GM21360 (cell line): Measurements from ENCODE around the gene GFY.
A peak's percentile ranks its signal among the peaks of the same experiment; 100 is the strongest.
"Not testable (repeated sequence)": the region's sequence is repeated elsewhere in the genome, so short reads cannot be mapped to it uniquely, and the experiment has no call there.

Source experiments
- ATAC-seq: cut with Tn5 transposase; IDR thresholded peaks from one replicate; pipeline ENCODE4 v1.9.1; 2021; ENCODE audit warnings: mild to moderate bottlenecking, moderate library complexity; ENCODE audit not compliant: unreplicated experiment

The GFY gene

DNA sequence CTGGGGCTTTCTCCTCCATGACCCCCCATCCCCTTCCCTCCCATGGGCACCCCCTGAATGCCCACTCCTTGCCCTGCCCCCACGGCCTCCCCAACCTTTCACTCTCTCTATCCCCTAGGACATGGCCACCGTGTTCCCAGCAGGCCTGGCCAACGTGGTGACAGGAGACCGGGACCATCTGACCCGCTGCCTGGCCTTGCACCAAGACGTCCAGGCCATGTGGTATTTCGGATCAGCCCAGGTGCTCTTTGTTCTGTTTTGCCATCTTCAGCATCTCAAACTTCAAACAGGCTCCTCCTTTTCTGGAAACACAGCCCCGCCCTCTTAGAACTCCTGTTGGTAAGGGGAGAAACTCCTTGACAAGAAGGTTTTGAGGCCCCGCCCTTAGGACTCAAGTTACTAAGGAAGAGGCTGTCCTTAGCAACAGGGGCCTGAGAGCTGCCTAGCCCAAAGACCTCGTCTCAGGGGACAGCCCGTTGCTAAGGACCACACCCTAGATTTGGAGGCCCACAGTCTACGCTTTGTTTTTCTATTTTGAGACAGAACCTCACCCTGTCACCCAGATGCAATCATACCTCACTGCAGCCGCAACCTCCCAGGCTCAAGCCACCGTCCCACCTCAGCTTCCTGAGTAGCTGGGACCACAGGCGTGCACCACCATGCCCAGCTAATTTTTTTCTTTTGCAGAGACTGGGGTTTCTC lies 43.7 kb downstream of the GFY start:
- ATAC-seq = peak; percentile 38

DNA sequence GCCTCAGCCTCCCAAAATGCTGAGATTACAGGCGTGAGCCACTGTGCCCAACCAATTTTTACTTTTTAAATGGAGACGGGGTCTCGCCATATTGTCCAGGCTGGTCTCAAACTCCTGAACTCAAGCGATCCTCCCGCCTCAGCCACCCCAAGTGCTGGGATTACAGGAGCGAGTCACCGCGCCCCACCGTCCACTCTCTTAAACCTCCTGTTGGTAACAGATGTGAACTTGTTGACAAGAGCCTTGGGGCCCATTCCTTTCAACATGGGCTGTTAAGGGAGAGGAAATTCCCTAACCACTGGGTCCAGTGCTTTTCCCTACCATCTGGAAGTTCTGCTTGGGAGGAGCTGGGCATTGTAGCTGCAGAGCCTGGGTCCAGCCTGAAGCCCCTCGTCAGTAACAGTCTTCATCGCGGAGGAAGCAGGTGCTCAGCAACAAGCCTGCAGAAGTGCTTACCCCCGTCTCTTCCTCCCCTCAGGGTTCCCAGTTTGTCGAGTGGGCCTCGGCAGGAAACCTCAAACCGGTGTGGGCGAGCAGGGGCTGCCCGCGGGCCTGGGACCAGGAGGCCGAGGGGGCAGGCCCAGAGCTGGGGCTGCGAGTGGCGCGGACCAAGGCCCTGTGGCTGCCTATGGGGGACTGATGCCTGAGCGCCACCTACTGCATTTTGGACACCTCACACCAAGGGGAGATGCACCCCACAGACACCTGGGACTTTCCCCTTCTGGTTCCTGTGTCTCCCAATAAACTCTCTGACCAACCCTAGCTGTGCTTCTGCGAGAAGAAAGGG lies 44.8 kb downstream of the GFY start:
- no peak for ATAC-seq

DNA sequence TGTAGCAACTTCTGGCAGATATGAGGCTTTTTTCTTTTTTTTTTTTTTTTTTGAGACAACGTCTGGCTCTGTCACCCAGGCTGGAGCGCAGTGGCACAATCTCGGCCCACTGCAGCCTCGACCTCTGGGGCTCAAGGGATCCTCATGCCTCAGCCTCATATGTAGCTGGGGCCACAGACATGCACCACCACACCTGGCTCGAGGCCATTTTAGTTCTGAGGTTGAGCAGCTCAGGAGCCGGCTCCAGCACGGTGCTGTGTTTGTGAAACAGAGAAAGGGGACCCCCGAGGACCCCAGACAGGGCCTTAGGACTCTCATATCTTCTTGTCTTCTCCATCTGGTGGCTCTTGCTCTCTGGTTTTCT lies 45.4 kb downstream of the GFY start:
- no peak for ATAC-seq

GRCh38 chr19:49472936-49473335 lies 47.7 kb downstream of the GFY start:
- no peak for ATAC-seq

DNA sequence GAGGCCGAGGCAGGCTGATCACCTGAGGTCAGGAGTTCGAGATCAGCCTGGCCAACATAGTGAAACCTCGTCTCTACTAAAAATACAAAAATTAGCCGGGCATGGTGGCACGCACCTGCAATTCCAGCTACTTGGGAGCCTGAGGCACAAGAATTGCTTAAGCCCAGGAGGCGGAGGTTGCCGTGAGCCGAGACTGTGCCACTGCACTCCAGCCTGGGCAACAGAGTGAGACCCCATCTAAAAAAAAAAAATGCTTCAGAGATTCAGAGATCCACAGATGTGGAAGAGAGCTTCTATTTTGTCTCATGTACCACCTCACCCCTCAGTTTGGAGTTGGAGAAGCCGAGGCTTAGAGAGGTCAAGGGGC lies 48.3 kb downstream of the GFY start:
- not testable (repeated sequence) for ATAC-seq

- peak; percentile 49 for ATAC-seq
These were observed 48.8 kb downstream of the GFY start, which contains the start of gene FLT3LG for GRCh38 chr19:49473868-49474541. Gene FLT3LG (plus strand): TSS chr19:49474215. CDS start chr19:49474640, 425 bp downstream.

DNA sequence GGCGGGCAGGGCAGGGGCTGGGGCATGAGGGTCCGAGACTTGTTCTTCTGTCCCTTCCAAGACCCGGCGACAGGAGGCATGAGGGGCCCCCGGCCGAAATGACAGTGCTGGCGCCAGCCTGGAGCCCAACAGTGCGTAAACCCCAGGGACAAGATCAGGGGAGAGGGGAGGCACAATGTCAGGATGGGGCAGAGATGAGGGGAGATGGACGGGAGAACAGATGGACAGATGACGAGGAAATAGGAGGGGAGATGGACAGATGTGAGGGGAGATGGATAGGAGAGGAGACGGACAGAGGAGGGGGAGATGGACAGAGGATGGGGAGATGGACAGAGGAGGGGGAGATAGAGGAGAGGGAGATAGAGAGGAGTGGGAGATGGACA lies 49.3 kb downstream of the GFY start:
- ATAC-seq = no peak

GRCh38 chr19:49475191-49475917 lies 50.2 kb downstream of the GFY start:
- ATAC-seq = no peak

DNA sequence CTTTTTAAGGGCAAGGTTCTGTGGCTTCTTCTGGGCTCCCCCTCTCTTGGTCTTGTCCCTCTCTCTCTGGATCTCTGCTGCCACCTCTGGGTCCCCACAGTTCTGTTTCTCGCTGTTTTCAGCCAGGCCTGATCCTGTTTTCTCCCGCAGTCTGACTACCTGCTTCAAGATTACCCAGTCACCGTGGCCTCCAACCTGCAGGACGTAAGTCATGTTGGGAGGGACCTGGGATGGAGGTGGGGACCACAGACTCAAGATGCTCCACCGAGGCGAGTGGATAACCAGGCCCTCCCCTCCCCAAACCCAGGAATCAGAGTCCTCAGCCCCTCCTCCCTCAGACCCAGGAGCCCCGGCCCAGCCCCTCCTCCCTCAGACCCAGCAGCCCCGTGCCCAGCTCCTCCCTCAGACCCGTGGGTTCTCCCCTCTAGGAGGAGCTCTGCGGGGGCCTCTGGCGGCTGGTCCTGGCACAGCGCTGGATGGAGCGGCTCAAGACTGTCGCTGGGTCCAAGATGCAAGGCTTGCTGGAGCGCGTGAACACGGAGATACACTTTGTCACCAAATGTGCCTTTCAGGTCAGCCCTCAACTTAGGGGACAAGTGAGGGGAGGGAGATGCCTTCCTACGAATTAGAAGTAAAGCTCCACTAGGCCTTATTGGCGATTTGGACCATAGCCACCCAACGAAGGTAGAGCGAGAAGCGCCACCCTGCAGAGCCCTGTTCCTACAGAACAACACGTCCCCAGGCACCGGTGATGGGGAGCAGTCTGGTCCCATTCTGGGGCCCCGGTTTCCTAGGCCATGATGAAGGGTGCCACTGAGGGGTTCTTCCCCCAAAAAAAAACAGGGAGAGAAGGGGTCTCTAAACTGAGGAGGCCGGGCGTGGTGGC lies 51.0 kb downstream of the GFY start:
- no peak for ATAC-seq
